ENCODE measurements around the gene LRRC42.
"Not testable (repeated sequence)": the region's sequence is repeated elsewhere in the genome, so short reads cannot be mapped to it uniquely, and the experiment has no call there.

Gene LRRC42

DNA sequence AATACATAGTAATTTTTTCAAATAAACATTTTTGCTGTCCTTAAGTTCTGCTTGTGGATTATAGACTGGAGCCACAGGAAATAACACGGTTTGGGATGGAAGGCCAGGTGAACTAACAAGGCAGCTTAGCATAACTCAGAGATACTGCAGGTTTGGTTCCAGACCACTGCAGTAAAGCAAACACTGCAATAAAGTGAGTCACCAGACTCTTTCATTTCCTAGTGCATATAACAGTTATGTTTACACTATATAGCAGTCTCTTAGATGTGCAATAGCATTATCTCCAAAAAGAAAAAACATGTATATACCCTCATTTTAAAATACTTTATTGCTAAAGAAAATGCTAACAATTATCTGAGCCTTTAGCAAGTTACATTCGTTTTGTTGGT lies 22.0 kb downstream of the LRRC42 start:
- POLR2A ChIA-PET: no interaction called here
- TF ChIP-seq, protein P1, sequence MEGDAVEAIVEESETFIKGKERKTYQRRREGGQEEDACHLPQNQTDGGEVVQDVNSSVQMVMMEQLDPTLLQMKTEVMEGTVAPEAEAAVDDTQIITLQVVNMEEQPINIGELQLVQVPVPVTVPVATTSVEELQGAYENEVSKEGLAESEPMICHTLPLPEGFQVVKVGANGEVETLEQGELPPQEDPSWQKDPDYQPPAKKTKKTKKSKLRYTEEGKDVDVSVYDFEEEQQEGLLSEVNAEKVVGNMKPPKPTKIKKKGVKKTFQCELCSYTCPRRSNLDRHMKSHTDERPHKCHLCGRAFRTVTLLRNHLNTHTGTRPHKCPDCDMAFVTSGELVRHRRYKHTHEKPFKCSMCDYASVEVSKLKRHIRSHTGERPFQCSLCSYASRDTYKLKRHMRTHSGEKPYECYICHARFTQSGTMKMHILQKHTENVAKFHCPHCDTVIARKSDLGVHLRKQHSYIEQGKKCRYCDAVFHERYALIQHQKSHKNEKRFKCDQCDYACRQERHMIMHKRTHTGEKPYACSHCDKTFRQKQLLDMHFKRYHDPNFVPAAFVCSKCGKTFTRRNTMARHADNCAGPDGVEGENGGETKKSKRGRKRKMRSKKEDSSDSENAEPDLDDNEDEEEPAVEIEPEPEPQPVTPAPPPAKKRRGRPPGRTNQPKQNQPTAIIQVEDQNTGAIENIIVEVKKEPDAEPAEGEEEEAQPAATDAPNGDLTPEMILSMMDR (IDR thresholded peaks at IDR 0.05; ENCODE audit: control extremely low read depth, extremely low read depth, low read depth, missing control alignments): no peak
- no peak for DNase-seq (ENCODE audit: extremely low spot score)
- CTCF ChIA-PET: interaction anchor here (4.6 kb wide), 1 partner anchor 9 kb away, joined by 22 read pairs; no protein-coding TSS in a partner anchor

DNA sequence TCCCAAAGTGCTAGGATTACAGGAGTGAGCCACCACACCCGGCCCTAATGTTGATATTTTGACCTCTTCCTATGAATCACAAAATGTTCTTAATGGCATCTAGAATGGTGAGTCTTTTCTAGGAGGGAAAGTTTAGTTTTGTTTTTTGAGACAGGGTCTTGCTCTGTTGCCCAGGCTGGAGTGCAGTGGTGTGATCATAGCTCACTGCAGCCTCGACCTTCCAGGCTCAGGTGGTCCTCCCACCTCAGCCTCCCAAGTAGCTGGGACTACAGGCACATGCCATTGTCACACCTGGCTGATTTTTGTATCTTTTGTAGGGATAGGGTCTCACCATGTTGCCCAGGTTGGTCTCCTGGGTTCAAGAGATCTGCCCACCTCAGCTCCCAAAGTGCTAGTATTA lies 23.2 kb downstream of the LRRC42 start:
- POLR2A ChIA-PET; DNase-seq (ENCODE audit: extremely low spot score): not testable (repeated sequence)
- CTCF ChIA-PET: interaction anchor here (1.5 to 4.6 kb wide), 3 partner anchors 10 to 108 kb away, joined by 6 to 22 read pairs (median 6); no protein-coding TSS in a partner anchor

DNA sequence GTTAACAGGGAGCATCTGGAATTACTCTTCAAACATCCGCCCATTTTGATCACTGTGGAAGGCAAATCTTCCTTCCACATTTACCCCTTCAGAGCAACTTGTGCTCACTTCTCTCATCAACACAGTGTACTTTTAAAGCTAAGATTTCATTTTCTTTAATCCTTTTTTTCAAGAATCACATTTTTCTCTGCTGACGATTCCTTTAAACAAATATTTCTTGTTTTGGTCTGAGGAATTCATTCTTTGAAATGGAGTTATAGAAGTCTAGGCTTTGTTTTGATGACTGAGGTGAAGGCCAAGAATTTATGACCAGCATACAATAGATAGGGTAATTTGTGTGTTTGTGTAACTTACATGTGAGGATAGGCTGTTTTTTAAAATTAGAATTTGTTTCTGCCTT lies 25.6 kb downstream of the LRRC42 start:
- ChIA-PET CTCF (interaction anchor here (1.0 to 4.6 kb wide), 3 partner anchors 8 to 93 kb away, joined by 3 to 22 read pairs (median 4); no protein-coding TSS in a partner anchor), POLR2A (no interaction called here)
- DNase-seq (ENCODE audit: extremely low spot score): no peak
- TF ChIP-seq, protein P1 (IDR thresholded peaks at IDR 0.05; ENCODE audit: control extremely low read depth, extremely low read depth, low read depth, missing control alignments): no peak

DNA sequence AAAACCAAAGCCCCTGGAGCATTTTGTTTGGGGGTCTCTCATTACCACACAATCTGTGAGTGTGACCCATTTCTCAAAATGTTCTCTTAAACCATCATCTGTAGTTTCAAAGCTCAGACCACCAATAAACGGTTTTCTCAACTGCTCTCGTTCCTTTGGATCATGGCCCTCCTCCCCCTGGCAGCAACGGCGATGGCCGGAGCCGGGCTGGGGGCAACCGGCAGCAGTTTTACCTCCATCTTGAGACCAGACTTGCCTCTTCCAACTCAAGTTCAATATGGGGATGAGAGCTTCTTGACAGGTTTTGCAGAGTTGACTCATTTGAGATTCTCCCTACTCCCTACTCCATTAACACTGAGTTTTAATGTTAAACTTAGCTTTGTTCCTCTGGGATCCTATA lies 29.7 kb downstream of the LRRC42 start:
- POLR2A ChIA-PET: no interaction called here
- CTCF ChIA-PET: interaction anchor here (0.9 to 3.9 kb wide), 4 partner anchors 16 to 769 kb away, joined by 3 to 15 read pairs (median 3); no protein-coding TSS in a partner anchor

DNA sequence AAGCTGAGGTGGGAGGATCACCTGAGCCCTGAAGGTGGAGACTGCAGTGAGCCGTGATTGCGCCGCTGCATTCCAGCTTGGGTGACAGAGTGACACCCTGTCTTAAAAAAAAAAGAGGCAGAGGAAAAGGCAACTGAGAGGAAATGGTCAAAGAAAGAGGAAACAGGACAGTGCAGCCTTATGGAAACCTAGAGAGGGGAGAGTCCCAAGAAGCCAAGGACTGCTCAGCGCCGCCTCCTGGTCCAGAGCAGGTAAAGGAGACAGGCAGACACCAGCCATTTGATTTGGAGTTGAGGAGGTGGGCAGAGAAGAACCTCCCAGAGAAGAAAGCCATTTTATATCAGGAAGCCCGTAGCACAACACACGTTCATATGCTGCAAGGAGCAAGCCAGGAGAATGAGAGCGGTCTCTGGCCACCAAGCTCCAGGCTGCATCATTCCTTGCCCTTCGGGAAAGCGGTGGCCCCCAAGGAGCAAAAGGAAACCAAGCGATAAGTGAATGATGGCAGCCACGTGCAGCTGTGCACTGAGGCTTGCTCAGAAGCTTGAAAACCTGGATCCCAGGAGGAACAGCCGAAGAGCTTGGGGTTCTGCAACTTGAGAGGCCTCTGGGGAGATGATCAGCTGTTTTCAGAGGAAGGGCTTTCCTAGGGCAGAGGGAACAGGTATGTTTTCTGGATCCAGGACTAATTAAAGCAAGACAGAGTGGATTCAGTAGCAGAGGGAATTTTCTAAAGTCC lies 33.7 kb downstream of the LRRC42 start:
- no peak for DNase-seq (ENCODE audit: extremely low spot score)
- TF ChIP-seq, protein P1 (IDR thresholded peaks at IDR 0.05; ENCODE audit: control extremely low read depth, extremely low read depth, low read depth, missing control alignments): no peak
- ChIA-PET CTCF (interaction anchor here (0.8 to 1.0 kb wide), 3 partner anchors 14 to 119 kb away, joined by 3 to 5 read pairs (median 3); no protein-coding TSS in a partner anchor), POLR2A (no interaction called here)

More for the DNA sequence above, 29.7 kb downstream of the LRRC42 start:
- TF ChIP-seq, protein P1 (IDR thresholded peaks at IDR 0.05; ENCODE audit: control extremely low read depth, extremely low read depth, low read depth, missing control alignments): no peak
- DNase-seq (ENCODE audit: extremely low spot score): no peak

DNA sequence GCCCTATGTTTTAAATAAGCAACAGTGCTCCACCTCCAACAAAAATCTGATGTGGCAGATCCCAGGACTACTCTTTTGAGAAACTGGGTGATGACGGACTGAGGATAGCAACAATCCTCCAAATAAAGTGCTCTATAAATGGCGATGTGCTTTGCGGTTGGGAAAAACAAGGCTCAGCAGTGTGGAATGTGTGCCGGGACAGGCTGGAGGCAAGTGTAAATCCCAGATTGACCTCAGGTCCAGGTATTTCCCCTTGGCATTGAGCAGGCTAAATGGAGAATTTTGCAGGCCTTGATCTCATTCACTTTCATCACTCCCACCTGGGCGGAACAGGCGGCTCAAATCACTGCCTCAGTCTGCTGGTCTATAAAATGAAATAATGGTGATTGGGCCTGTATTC lies 35.1 kb downstream of the LRRC42 start:
- ChIA-PET CTCF (no interaction called here), POLR2A (no interaction called here)
- TF ChIP-seq, protein P1 (IDR thresholded peaks at IDR 0.05; ENCODE audit: control extremely low read depth, extremely low read depth, low read depth, missing control alignments): no peak
- no peak for DNase-seq (ENCODE audit: extremely low spot score)

DNA sequence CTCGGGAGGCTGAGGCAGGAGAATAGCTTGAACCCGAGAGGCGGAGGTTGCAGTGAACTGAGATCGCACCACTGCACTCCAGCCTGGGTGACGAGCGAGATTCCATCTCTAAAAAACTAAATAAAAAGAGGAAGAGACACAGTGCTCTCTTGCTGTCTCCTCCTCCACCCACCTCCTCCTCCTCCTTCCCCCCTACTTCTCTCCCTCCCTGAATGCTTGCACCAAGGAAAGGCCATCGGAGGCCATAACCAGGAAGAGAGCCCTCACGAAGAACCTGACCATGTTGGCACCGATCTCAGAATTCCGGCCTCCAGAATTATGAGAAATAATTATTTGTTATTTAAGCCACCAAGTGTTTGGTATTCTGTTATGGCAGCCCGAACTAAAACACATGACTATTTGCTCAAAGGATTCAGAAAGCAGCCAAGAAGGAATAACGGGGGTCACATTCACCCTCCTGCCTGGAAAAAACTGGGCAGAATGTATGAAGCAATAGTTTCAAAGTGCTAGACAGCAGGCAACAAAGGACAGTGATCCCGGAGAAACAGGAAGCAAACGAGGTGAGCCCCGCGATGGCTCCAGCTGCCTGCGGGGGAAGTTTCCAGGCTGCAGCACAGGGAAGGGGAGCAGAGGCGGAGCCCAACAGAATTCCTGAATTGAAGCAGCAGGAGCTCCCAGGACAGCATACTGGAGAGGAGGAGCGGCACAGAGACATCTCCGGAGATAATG lies 36.0 kb downstream of the LRRC42 start:
- CTCF ChIA-PET: no interaction called here
- POLR2A ChIA-PET: no interaction called here
- no peak for DNase-seq (ENCODE audit: extremely low spot score)
- TF ChIP-seq, protein P1 (IDR thresholded peaks at IDR 0.05; ENCODE audit: control extremely low read depth, extremely low read depth, low read depth, missing control alignments): no peak
